ENCODE results near the gene RASSF4.
A peak's percentile ranks its signal among the peaks of the same experiment; 100 is the strongest.

The RASSF4 gene

DNA sequence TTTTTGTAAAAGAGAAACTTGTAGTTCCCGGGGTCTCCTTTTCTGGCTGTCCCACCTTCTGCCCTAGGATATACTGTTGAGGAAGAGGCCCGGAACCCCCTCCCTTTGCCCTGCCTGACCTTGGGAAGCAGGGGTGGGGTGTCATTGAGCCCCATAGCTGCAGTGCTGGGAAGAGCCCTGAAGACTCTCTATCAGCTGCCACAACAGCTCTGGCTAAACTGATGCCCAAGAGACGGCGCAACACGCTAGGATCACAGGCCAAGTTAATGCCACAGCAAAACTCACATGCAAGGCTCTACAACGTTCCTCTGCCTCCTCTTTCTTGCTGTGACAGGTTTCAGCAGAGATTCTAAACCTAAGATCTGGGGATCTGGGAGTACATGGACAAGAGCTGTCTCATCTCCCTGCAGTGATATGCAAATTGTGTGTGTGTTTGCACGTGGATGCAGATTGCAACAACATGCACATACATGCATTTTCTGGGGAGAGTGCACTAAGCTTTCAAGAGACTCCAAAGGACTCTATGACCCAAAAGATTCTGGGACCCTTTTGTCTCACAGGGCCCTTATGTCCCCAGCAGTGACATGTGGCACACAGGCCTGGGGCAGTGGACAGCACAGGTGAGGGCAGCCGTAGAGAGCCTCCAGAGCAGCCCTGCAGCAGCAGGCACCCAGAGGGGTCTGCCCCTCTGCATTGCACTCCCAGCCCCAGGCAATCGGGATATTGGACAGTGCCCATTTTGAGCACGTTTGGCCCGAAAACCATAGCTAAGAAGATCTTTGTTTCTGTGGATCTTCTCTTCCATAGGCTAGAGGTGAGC lies 2.5 kb downstream of the RASSF4 start:
- peaks cover 8% of the 10 kb centered on the region for H3K27me3 Mint-ChIP-seq
- ATAC-seq (no peak), DNase-seq (no peak)
- H3K4me1 Mint-ChIP-seq = peaks cover 57% of the 10 kb centered on the region
- no peaks in the 10 kb centered on the region for H3K9me3 Mint-ChIP-seq
- no peak overlapping the region for H3K27ac Mint-ChIP-seq
- H3K4me3 Mint-ChIP-seq = no peak overlapping the region

DNA sequence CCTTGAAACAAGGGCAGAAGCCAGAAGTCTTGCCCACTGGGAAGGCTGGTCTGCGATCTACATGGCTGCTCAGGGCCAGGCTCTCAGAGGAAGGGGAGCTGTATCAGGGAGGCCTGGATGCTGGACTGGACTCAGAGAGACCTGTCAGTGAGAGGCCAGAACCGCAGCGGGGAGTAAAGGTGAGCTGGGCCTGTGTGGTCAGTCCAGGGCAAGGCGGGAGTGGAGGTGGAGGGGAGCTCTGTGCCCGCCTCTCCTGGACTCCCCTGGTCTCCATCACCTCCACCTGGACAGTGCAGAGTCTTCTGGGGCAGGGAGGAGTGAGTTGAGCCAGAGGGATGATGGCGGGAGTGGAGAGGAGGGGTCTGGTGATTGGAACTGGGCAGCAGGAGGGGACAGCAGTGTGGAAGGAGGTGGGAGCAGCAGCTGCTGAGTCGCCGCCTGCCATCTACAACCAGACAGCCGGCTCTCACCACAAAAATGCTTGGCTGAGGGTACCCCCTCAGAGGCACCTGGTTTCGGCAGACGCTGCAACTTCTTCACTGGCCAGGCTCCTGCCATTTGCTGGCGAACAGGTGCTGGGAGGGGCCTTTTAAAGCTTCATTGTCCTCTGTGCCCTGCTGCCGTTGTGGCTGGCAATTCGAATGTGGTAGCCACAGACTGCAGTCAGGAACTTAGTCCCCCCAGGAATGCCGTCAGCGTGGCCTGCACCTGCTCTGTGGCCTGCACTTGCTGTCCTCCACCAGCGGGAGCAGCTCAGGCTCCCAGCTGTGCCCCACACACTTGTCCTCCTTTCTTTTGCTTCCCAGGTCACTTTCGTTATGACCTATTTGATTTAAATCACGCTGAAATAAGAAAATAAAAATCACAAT lies 3.5 kb downstream of the RASSF4 start:
- peaks cover 8% of the 10 kb centered on the region for H3K27me3 Mint-ChIP-seq
- H3K9me3 Mint-ChIP-seq = no peaks in the 10 kb centered on the region
- no peak overlapping the region for H3K4me3 Mint-ChIP-seq
- ATAC-seq = no peak
- no peak for DNase-seq
- peak overlapping the region in 1 of 2 donors; percentile 73 for H3K27ac Mint-ChIP-seq
- peaks cover 57% of the 10 kb centered on the region for H3K4me1 Mint-ChIP-seq

DNA sequence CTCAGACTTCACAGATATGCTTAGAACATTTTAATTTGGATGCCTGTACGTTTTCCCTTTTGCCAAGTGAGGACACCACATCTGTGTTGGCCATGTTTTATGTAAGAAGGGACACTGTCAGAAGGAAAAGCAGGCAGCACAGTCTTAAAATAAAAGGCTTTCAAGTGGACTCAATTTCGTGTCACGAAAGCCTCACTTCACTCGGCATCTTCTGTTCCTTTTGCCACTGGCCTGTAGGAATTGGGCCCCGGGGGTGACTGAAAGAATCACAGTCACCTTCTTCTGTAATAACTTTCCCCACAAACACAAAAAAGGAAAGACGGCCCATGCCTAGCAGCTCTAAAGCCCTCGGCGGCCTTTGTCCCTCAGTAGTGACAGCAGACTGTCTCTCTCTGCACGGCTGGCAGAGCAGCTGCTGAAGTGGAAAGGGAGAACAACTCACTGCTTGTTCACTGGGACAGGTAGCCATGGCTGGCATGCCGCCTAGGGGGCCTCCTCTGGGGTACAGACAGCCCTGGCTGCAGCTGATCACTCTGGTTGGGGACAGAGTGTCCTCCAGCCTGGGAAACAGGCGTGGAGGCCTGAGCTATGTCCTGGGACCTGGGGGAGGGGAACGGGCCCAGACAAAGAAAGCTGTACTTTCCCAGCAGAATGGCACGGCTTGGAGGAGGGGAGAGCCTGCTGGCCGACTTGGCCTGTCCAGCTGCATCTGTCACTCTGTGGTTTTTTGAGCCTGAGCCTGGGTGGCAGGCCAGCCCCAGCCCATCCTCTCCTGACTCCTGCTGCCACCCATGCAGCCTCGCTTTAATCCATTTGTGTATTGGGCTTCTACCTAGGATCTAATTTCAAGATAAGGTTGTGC lies 4.4 kb downstream of the RASSF4 start:
- ATAC-seq (no peak), DNase-seq (no peak)
- peaks cover 59% of the 10 kb centered on the region for H3K4me1 Mint-ChIP-seq
- H3K27ac Mint-ChIP-seq = peak overlapping the region in 1 of 2 donors; percentile 37
- H3K4me3 Mint-ChIP-seq = no peak overlapping the region
- no peaks in the 10 kb centered on the region for H3K9me3 Mint-ChIP-seq
- peaks cover 8% of the 10 kb centered on the region for H3K27me3 Mint-ChIP-seq

DNA sequence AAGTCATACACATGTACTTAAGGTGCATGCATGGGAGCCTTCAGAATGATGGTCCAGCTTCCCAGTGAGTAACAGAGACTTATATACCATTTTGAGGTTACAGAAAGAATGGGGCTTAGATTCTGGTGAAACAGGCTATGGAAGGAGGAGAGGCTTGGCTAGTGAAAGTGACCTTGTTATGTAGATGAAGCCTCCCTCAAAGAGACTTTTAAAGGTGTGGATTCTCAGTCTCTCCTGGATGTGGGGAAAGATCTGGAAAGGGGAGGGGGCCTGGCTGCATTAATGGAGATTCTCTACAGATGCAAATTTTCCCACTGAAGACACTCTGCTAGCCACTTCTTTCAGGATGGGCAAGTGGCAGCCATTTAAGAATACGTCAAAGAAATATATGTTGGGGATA lies 5.5 kb downstream of the RASSF4 start:
- H3K4me1 Mint-ChIP-seq = peaks cover 61% of the 10 kb centered on the region
- H3K9me3 Mint-ChIP-seq = no peaks in the 10 kb centered on the region
- H3K27ac Mint-ChIP-seq = no peak overlapping the region
- no peak overlapping the region for H3K4me3 Mint-ChIP-seq
- ATAC-seq (no peak), DNase-seq (no peak)
- H3K27me3 Mint-ChIP-seq = peaks cover 8% of the 10 kb centered on the region

DNA sequence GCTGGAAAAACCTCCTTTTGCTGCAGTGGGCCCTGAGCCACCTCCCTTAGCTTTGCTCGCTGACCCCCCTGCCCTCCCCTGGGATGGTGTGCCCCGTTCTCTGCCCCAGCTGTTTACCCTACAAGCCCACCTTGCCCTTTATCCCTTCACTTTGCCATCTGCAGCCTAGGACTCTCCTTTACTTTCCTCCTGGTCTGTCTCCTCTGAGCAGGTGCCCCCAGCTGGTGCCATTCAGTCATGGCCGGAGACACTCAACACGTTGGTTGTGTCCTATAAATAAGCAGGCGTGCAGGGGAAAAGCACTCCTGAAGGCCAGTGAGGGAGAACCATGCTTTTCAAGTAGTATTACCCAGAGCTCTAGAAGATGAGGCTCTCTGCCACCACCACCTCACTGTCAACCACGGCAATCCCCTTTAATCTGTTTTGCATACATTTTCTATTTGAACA lies 6.1 kb downstream of the RASSF4 start:
- Mint-ChIP-seq H3K27ac (peak overlapping the region in 1 of 2 donors; percentile 70), H3K9me3 (no peaks in the 10 kb centered on the region), H3K4me1 (peaks cover 55% of the 10 kb centered on the region), H3K27me3 (peaks cover 2% of the 10 kb centered on the region), H3K4me3 (peak overlapping the region; percentile 49 to 61)
- DNase-seq (peak in 1 of 2 donors; percentile 27), ATAC-seq (peak; percentile 62)

DNA sequence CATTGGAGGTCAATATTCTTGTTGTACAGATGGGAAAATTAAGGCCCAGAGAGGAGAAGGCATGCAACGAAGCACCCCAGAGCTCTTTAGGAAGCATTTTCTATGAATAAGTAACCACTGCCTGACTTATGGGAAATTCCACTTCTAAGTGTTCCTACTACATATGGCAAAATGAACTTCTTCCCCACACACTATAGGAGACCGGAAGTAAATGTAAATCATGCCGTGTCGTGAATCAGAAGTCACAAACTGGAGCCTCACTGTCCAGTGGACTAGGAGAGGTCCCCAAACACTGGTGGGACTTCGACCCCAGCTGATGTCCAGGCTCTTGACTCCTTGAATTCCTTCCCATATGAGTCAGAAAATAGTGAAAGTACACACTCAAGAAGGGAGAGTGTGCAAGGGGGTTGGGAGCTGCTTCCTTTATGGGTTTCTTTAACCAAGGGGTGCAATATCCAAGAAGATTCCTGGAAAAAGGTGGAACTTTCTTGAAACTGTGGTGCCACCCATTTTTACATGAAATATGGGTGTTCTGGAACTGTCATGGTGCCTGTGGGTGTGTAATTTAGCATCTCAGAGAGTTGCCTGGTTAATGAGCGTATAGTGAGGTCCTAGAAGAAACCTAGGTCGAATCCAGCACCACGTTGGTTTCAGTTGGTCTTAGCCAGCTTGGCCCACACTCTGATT lies 6.7 kb downstream of the RASSF4 start:
- Mint-ChIP-seq H3K9me3 (no peaks in the 10 kb centered on the region), H3K27ac (peak overlapping the region in 1 of 2 donors; percentile 65), H3K4me1 (peaks cover 53% of the 10 kb centered on the region), H3K4me3 (peak overlapping the region; percentile 49 to 61), H3K27me3 (no peaks in the 10 kb centered on the region)
- ATAC-seq (no peak), DNase-seq (no peak)

DNA sequence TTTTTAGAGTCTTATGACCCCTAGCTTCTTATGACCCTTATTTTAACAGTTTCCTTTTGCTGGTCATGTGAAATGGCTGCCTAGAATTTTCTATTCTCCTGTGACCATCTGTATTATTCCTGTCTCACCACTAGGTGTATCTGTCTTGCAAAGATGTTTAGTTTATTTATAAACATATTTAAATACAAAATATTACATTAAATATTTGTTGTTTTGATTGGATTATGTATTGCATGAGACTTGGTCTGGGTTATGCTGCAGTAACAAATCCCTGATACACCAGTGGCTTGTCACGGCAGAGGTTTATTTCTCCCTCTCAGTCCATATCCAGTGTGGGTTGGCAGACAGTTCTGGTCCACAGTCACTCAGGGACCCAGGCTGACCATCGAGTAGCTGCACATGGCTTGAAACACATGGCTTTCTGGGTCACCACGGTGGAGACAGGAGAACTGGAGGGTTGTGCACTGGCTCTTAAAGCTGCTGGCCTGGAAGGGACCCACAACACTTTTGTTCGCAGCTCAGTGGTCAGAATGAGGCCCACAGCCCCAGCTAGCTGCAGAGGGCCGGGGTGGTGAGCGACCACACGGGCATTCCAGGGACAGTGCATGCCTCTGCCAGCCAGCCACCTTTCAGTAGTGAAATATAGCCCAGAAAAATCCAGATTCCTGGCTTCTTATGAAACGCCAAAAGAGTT lies 7.4 kb downstream of the RASSF4 start:
- ATAC-seq (no peak), DNase-seq (no peak)
- H3K4me3 Mint-ChIP-seq = no peak overlapping the region
- H3K27me3 Mint-ChIP-seq = no peaks in the 10 kb centered on the region
- H3K27ac Mint-ChIP-seq = no peak overlapping the region
- no peaks in the 10 kb centered on the region for H3K9me3 Mint-ChIP-seq
- H3K4me1 Mint-ChIP-seq = peaks cover 53% of the 10 kb centered on the region

DNA sequence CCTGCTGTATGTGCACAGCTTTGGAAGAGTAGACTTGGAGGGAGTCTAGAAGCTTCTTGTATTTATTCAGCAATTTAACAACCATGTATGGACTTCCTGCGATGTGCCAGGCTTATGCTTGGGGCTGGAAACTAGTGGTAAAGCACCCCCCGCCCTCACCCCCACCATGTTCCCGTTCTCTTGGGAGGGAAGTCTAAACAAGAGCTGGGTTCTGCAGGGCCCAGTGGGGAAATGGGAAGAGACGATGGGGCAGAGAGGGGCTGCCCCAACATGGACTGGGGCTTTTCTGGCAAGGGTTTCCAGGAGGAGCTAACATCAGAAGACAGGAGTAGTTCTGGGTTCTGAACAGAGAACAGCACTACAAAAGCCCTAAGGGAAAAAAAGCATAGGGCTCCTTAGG lies 8.0 kb downstream of the RASSF4 start:
- H3K27ac Mint-ChIP-seq = peak overlapping the region; percentile 44 to 74
- DNase-seq (no peak), ATAC-seq (peak; percentile 17)

DNA sequence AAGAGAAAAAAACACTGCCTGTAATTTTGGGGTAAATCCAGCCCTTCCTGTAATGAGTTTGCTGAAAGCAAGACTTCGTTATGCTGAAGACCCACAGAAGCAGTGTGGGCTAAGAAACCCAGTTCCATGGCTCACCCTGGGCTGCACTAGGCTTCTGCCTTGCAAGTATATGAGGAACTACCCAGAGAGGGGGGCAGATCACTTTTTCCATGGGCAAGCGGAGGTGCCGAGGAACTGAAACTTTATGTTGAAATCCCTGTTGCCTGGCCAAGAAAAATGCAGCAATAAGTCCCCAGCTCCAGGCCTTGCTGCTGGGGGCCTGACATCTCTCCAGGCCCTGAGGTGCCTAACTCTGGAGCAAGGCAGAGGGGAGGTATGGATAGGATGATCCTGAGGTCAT lies 8.5 kb downstream of the RASSF4 start:
- peak overlapping the region in 1 of 2 donors; percentile 74 for H3K27ac Mint-ChIP-seq
- peak overlapping the region; percentile 27 to 46 for H3K4me3 Mint-ChIP-seq
- H3K9me3 Mint-ChIP-seq = no peaks in the 10 kb centered on the region
- ATAC-seq (peak; percentile 47), DNase-seq (peak in 1 of 2 donors; percentile 24)
- peaks cover 52% of the 10 kb centered on the region for H3K4me1 Mint-ChIP-seq
- no peaks in the 10 kb centered on the region for H3K27me3 Mint-ChIP-seq

More for the DNA sequence above, 8.0 kb downstream of the RASSF4 start:
- Mint-ChIP-seq H3K27me3 (no peaks in the 10 kb centered on the region), H3K4me3 (peak overlapping the region; percentile 27 to 46), H3K9me3 (no peaks in the 10 kb centered on the region), H3K4me1 (peaks cover 52% of the 10 kb centered on the region)

DNA sequence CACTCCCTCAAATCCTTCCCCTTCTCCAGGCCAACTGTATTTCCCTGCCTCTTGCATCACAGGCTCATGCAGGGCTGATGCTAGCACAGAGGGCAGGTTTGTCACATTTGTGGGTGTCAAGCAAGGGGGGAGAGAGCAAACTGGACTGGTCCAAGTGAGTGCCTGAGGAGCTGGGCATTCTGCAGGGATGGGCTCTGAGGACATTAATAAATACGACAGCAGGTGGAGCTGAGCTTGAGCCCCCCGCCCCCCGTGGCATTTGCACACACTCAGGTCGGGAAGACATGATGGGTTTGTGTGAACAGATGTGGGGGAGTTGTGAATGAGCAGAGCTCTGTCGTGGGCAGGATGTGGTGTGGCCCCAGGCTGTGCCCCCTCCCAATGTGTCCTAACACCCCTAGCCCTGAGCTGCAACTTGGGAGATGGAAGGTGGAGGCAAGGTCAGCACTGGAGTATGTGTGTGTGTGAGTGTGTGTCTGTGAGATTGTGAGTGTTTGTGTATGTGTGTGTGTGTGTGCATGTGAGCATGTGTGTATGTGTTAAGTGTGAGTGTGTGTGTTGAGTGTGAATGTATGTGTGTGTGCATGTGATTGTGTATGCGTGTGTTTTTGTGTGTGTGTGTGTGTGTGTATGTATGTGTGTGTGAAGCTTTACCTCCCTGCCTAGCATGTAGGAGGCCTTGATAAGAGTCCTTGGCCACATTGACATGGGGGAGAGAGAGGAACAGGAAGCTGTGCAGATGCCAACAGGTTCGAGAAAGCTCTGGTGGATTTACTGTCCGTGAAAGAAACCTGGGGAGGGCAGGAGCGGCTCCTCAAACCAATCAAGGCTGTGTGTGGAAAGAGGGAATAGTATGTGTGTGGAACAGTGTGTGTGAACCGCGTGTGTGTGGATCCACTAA lies 9.1 kb downstream of the RASSF4 start:
- peak overlapping the region; percentile 27 to 34 for H3K4me3 Mint-ChIP-seq
- H3K27me3 Mint-ChIP-seq = no peaks in the 10 kb centered on the region
- H3K27ac Mint-ChIP-seq = peak overlapping the region in 1 of 2 donors; percentile 59
- peaks cover 59% of the 10 kb centered on the region for H3K4me1 Mint-ChIP-seq
- peak in 1 of 2 donors; percentile 45 for DNase-seq
- H3K9me3 Mint-ChIP-seq = no peaks in the 10 kb centered on the region
- peak; percentile 69 for ATAC-seq

DNA sequence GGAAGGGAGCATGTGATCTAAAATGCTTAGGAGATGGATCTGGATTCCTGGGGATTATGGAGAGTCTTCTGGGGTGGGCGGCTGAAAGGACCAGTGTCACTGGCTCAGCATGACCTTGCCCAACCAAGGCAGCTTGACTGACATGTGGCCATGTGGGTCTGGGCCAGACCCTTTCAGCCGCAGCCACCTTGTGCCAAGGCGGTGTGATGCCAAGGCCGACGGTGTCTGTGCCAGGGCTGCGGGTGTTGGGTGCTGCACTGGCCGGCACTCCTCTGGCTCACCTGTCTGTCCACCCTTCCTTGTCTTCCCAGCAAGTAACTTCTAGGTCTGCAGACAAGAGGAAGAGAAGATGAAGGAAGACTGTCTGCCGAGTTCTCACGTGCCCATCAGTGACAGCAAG lies 10.3 kb downstream of the RASSF4 start:
- Mint-ChIP-seq H3K4me1 (peaks cover 66% of the 10 kb centered on the region), H3K27ac (no peak overlapping the region), H3K4me3 (no peak overlapping the region), H3K9me3 (no peaks in the 10 kb centered on the region), H3K27me3 (no peaks in the 10 kb centered on the region)
- ATAC-seq = no peak
- DNase-seq = no peak

DNA sequence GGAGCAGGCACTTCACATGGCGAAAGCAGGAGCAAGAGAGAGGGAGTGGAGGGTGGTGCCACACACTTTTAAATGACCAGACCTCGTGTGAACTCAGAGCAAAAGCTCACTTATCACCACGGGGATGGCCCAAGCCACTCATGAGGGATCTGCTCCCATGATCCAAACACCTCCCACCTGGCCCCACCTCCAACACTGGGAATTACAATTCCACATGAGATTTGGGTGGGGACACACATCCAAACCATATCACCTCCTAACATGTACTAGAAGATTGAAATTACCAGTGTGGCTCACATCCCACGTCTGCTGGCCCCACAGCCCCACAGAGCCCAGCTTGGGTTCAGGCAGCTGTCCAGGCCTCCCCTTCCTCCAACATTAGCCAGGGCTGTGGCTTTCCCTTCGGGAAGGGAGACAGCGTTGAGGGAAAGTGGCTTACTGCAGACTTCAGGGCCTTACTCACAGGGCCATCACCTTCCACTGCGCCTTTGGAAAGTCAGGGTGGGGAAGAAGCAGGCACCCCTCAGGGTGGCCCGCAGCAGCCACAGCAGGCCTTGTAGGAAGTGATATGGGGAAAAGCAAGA lies 11.3 kb downstream of the RASSF4 start:
- Mint-ChIP-seq H3K27ac (no peak overlapping the region), H3K27me3 (no peaks in the 10 kb centered on the region), H3K9me3 (no peaks in the 10 kb centered on the region), H3K4me1 (peaks cover 60% of the 10 kb centered on the region), H3K4me3 (no peak overlapping the region)
- no peak for ATAC-seq
- DNase-seq = no peak

DNA sequence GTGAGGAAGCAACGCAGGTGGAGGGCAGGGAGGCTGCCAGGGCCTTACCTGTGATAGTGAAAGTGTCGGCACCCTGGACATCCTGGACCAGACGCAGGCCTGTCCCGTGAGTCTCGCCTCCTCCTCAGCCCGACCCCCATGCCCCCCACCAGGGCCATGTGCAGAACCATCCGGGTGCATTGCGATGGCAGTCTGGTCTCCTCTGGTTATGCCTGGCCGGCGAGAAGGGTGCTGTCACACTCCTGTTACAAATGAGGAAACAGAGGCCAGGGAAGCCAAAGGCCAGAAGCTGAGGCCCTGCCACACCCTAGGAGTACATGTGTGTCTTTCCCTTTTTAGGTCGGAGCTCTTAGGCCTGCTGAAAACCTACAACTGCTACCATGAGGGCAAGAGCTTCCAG lies 11.8 kb downstream of the RASSF4 start:
- Mint-ChIP-seq H3K4me3 (no peak overlapping the region), H3K9me3 (no peaks in the 10 kb centered on the region), H3K27me3 (no peaks in the 10 kb centered on the region), H3K27ac (no peak overlapping the region), H3K4me1 (peaks cover 60% of the 10 kb centered on the region)
- no peak for ATAC-seq
- DNase-seq = no peak

Data from stimulated activated naive CD8-positive, alpha-beta T cell treated with anti-CD3 and anti-CD28 coated beads, Interleukin-15, amount 100 ng/mL, for 72 hours (primary cell).